Mesothelial cell of epicardium (in vitro differentiated cells): Measurements from ENCODE around the gene GPRC5A. TPM values are rescaled to one million over a fixed set of nuclear protein-coding genes. Genes with fewer than 3 reads are reported as not detected.

ENCODE experiments used
- DNase-seq, 2 experiments: peaks; one replicate each; pipeline ENCODE4 v3.0.0; 2021; ENCODE audit warnings: low spot score in 2 of 2; ENCODE audit not compliant: unreplicated experiment in 2 of 2
- H3K27ac Mint-ChIP-seq: 2 replicates; pipeline ENCODE4 v1.8.0; 2021; ENCODE audit warnings: mixed read lengths
- H3K27me3 Mint-ChIP-seq: 2 replicates; pipeline ENCODE4 v1.8.0; 2021; ENCODE audit warnings: low read depth, mixed read lengths
- H3K36me3 Mint-ChIP-seq: 2 replicates; pipeline ENCODE4 v1.8.0; 2021; ENCODE audit warnings: mixed read lengths
- H3K4me1 Mint-ChIP-seq: 2 replicates; pipeline ENCODE4 v1.8.0; 2021; ENCODE audit warnings: mixed read lengths
- H3K4me3 Mint-ChIP-seq: 2 replicates; pipeline ENCODE4 v1.8.0; 2021; ENCODE audit warnings: mild to moderate bottlenecking, moderate library complexity, mixed read lengths
- H3K9me3 Mint-ChIP-seq: 2 replicates; pipeline ENCODE4 v1.8.0; 2021; ENCODE audit warnings: mixed read lengths
- CTCF ChIP-seq: fragments of 200-600 bp; sonication (generic); IDR thresholded peaks from one replicate; pipeline ENCODE4 v1.5.0; 2021; ENCODE audit warnings: antibody characterized with exemption; ENCODE audit not compliant: unreplicated experiment
- total RNA-seq: library from RNA; stranded (reverse); gene quantifications from 3 replicates; pipeline ENCODE4 v1.2.1, GENCODE V29; 2021

The GPRC5A gene
- total RNA-seq, 1 donor from 2014 or later: 108 TPM

GRCh38 chr12:12901158-12901791 lies 9.9 kb downstream of the GPRC5A start:
- peak overlapping the region; percentile 68 for H3K27ac Mint-ChIP-seq

DNA sequence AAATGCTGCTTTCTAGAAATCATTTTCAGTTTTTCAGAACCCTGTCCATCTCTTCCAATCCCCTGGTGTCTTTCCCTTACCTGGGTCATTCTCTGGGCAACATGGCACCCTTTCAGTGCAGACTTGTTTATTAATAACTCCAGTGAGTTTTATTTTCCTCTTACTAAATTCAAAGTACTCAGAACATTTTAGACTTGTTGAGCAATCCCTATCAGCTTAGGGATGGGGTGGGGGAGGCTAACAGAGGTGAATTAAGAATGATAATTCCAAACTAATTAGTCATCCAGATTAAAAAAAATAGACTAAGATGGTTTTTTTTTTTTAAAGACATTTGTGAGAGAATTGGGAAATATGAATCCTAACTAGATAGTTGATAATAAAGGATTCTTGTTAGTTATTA lies 10.7 kb downstream of the GPRC5A start:
- peaks cover 15% of the 10 kb centered on the region for H3K36me3 Mint-ChIP-seq
- no peak overlapping the region for H3K4me3 Mint-ChIP-seq
- no peak for DNase-seq
- H3K9me3 Mint-ChIP-seq: no peaks in the 10 kb centered on the region
- peaks cover 45% of the 10 kb centered on the region for H3K4me1 Mint-ChIP-seq
- H3K27ac Mint-ChIP-seq: peak overlapping the region; percentile 68
- TF ChIP-seq CTCF: no peak
- H3K27me3 Mint-ChIP-seq: no peaks in the 10 kb centered on the region

More at GRCh38 chr12:12901158-12901791, 9.9 kb downstream of the GPRC5A start:
- Mint-ChIP-seq H3K27me3 (no peaks in the 10 kb centered on the region), H3K4me1 (peaks cover 49% of the 10 kb centered on the region), H3K4me3 (no peak overlapping the region), H3K9me3 (no peaks in the 10 kb centered on the region), H3K36me3 (peaks cover 11% of the 10 kb centered on the region)
- TF ChIP-seq CTCF: no peak
- DNase-seq: no peak

DNA sequence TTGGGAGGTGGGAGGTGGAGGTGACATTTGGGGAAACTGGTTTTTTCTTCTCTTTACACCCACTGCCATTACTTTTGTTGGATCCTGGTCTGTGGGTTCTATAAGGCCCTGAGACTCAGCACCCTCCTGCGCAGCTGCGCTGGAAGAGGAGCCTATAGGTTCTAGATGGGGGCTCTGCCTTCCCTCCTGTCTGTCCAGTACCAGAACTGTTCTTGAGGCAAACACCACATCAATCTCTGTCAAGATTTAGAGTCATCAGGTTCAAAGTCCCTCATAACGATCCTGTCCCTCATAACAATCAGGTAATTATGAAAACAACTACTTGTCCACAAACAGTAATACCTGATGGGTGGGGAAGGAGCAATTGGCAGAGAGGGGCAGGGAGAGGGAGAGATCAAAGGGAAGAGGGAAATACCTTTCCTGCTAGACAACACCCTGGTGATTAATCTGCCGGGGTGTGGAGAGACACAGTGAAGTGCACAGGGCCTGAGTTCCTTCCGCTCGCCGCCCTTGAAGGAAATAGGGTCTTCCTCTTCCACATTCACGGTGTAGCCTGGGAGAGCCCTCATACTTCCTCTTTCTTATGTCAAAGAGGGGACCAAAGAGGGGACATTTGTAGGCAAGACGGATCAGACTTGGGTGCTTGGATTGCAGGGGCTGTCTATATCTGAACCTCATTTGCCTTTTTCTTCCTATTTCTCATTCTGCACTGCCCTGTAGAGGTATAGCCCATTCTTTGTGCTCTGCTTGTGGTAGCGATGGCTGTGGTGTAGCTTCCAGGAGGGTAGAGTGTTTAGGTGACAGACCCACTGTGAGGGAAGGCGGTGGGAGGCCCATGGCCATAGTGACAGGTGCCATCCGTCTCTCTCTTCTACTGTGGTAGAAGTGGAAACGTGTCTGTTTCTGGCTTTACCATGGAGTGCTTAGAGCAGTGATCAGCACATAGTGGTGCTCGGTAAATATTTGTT lies 12.6 kb downstream of the GPRC5A start:
- H3K4me3 Mint-ChIP-seq: no peak overlapping the region
- no peak for DNase-seq
- peaks cover 22% of the 10 kb centered on the region for H3K36me3 Mint-ChIP-seq
- H3K27me3 Mint-ChIP-seq: no peaks in the 10 kb centered on the region
- peaks cover 49% of the 10 kb centered on the region for H3K4me1 Mint-ChIP-seq
- H3K27ac Mint-ChIP-seq: peak overlapping the region; percentile 60
- TF ChIP-seq CTCF: no peak
- H3K9me3 Mint-ChIP-seq: no peaks in the 10 kb centered on the region

DNA sequence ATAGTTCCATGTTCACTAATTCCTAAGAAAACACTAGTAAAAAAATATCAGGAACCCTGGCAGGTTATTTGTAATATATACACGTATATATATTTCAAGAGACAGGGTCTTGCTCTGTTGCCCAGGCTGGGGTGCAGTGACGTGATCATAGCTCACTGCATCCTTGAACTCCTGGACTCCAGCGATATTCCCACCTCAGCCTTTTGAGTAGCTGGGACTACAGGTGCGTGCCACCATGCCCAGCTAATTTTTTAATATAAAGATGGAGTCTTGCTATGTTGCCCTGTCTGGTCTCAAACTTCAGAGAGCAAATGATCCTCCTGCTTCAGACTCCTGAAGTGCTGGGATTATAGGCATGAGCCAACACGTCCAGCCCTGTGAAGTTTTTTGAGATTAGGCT lies 16.2 kb downstream of the GPRC5A start:
- no peak for TF ChIP-seq CTCF
- Mint-ChIP-seq H3K4me3 (no peak overlapping the region), H3K9me3 (no peaks in the 10 kb centered on the region), H3K27me3 (no peaks in the 10 kb centered on the region), H3K4me1 (peaks cover 37% of the 10 kb centered on the region), H3K27ac (no peak overlapping the region), H3K36me3 (peaks cover 36% of the 10 kb centered on the region)
- no peak for DNase-seq

- Mint-ChIP-seq H3K27me3 (no peaks in the 10 kb centered on the region), H3K4me3 (no peak overlapping the region), H3K4me1 (peaks cover 39% of the 10 kb centered on the region), H3K27ac (peak overlapping the region; percentile 89), H3K36me3 (peaks cover 43% of the 10 kb centered on the region), H3K9me3 (no peaks in the 10 kb centered on the region)
- no peak for TF ChIP-seq CTCF
- DNase-seq: no peak
These were observed 16.9 kb downstream of the GPRC5A start for GRCh38 chr12:12908252-12908651.
